Stimulated activated CD8-positive, alpha-beta memory T cell treated with anti-CD3 and anti-CD28 coated beads, Interleukin-7, amount 100 ng/mL, for 24 hours (primary cell): ENCODE measurements around the gene CERT1.

Experiments used
- DNase-seq: peaks from one replicate; pipeline ENCODE4 v3.0.0-alpha.2; 2020; ENCODE audit warnings: low read depth

CERT1 gene

GRCh38 chr5:75389430-75389829 is 122.0 kb downstream of the CERT1 start:
- no peak for DNase-seq

DNA sequence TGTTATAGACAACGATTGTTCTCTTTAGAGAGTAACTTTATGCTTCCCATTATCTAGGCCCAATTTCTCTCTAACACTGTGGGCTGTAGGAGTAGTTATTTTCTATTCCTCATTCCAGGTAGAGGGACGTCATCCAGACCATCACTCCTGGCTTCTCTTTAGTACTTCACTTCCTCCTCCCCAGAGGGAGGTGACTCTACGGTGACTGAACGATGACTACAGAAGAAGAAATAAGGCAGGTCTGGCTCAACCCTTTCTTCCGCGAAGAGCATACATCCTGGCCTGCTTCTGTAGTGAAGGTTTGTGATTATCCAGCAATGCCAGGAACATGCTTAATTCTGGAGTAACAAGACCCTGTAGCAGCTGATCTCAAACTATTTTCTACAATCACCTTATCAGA is 123.6 kb downstream of the CERT1 start:
- no peak for DNase-seq

GRCh38 chr5:75384218-75384617 is 127.2 kb downstream of the CERT1 start:
- no peak for DNase-seq

DNA sequence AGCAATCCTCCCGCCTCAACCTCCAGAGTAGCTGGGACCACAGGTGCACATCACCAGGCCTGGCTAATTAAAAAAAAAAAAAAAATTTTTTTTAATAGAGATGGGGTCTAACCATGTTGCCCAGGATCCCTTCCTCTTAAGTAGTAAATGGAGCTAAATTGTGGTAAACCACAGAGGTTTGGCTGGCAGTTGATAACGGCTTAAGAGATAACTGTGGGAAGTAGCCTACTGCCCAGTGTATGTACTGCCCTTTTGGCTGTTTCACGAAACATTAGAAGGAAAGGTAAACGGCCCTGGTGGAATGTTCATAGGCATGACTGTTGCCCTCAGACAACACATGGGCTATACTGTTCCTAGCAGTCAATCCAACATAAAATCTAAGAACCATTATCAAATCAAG is 130.0 kb downstream of the CERT1 start:
- no peak for DNase-seq

DNA sequence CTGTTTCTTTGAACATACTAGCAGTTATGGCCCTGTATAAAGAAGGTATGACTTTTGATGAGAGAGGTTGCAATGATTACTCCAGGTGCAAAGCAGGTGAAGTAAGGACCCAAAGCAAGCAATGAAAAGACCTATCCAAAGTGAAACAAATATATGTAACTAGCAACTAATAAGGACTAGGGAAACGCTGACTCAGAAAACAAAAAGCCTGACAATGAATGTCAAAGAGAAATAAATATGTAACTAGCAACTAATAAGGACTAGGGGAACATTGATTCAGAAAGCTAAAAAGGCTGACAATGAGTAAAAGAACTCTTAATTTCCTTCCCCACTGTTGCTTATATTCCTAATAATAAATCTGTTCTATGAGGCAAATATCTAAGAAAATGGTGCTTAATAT is 131.3 kb downstream of the CERT1 start:
- DNase-seq = no peak

DNA sequence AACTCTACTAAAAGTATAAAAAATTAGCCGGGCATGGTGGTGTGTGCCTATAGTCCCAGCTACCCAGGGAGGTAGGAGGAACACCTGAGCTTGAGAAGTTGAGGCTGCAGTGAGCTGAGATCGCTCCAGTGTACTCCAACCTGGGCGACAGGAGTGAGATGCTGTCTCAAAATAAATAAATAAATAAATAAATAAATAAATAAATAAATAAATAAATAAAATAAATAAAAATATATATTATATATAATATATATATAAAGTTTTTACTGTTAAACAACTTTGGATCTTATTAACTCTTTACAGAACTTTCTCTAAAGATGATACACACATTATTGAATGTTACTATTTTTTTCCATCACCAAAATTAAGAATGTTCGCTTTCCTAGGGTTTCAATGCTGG is 136.0 kb downstream of the CERT1 start:
- DNase-seq = no peak

DNA sequence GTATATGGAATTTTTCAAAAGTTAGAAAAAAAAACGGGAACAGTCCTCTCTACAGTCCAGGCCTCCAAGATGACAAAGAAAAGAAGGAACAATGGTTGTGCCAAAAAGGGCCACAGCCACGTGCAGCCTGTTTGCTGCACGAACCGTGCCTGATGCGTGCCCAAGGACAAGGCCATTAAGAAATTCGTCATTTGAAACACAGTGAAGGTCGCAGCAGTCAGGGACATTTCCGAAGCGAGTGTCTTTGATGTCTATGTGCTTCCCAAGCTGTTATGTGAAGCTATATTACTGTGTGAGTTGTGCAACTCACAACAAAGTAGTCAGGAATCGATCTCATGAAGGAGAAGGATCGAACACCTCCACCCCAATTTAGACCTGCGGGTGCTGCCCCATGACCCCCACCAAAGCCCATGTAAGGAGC is 137.0 kb downstream of the CERT1 start:
- no peak for DNase-seq

DNA sequence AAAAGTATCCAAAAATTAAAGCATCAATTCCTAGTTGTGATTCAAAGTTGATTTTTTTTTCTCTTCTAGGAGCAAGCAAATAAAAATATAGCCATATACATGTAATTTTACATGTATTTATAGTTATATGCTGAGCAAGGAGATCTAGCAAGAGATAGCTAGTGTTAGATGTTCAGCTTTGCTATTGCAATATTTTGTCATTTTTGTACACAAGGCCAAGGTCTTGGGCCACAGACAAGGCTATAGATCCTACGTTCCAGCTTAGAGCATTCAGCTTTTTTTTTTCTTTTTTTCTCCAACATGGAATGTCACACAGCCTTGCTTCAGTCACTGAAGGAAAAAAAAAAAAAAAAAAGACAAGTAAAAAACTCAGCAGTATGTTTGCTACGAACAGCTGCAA is 137.6 kb downstream of the CERT1 start:
- DNase-seq = no peak

- no peak for DNase-seq
Measured at GRCh38 chr5:75368391-75368790, 143.0 kb downstream of the CERT1 start.

DNA sequence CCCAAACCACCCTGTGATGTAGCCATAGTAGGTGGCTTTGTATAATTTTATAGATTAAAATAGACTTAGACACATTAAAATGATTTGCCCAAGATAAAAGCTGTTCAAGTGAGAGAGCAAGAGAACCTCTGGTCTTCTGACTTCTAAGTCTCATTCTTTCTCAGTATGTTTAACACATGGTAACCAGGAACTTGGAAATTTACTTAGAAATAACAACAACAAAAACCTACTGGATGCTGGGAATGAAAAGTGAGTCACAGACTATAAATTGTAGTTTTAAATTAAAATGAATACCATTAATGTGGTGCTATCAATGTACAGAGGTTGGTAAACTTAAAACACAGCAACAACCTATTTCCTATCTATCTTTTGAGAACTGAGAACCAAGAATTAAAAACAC is 144.0 kb downstream of the CERT1 start:
- no peak for DNase-seq

GRCh38 chr5:75366787-75367186 is 144.6 kb downstream of the CERT1 start:
- no peak for DNase-seq

DNA sequence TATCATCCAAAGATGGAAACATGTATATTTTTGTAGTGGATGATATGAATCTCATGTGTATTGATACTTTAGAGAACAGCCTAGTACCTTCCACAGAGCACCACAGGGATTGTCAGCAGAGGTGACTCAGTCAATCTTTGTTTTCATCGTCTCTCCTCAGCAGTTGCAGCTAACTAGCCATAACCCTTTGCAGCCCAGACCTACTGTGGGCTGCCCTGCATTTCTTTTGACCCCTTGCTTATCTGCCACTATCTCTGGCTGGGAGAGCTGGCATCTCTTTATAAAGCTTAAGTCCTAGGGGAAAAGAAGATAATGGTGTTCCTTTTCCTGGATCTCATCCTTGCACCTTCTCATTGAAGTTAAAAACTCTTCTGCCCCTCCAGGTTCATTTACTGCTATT is 145.7 kb downstream of the CERT1 start:
- DNase-seq = no peak

GRCh38 chr5:75364571-75365280 is 146.7 kb downstream of the CERT1 start:
- no peak for DNase-seq

GRCh38 chr5:75363726-75364495 is 147.5 kb downstream of the CERT1 start:
- no peak for DNase-seq

- no peak for DNase-seq
Measured at GRCh38 chr5:75363111-75363510, 148.3 kb downstream of the CERT1 start.

- DNase-seq = no peak
Measured at GRCh38 chr5:75362474-75362975, 148.9 kb downstream of the CERT1 start.

- no peak for DNase-seq
Measured at GRCh38 chr5:75361310-75361709, 150.1 kb downstream of the CERT1 start.

DNA sequence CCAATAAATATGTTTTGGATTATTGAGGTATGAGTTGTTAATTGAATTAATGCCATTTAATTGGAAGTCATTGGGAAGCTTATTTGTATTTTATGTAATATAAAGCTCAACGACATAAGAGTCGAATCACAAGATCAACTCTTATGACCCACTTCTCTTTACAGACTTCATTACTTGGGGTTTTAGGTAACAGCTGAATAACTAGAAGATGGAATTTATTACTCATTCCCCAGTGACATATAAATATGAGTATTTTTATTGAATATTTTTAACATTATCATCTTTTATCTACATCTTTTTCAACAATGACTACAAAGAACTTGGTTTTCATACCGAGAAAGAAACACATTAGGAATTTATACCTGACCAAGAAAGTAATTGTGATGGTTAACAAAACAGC is 153.3 kb downstream of the CERT1 start:
- no peak for DNase-seq

GRCh38 chr5:75356719-75357118 is 154.7 kb downstream of the CERT1 start:
- no peak for DNase-seq

DNA sequence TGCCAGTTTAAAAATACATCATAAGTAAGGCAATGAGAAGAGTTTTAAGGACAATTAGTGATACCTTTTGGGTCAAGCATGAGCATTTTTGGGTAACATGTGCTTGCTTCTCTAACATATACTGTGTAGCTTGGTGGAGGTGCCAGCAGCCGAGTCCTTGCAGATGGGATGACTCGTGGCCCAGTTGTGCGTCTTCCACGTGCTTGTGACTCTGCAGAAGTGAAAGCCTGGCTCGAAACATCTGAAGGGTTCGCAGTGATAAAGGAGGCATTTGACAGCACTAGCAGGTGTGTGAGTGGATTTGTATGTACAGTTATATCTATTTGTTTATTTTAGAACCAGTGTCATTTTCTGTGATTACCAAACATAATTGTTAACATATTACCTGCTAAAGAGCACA is 156.2 kb downstream of the CERT1 start:
- DNase-seq = no peak

DNA sequence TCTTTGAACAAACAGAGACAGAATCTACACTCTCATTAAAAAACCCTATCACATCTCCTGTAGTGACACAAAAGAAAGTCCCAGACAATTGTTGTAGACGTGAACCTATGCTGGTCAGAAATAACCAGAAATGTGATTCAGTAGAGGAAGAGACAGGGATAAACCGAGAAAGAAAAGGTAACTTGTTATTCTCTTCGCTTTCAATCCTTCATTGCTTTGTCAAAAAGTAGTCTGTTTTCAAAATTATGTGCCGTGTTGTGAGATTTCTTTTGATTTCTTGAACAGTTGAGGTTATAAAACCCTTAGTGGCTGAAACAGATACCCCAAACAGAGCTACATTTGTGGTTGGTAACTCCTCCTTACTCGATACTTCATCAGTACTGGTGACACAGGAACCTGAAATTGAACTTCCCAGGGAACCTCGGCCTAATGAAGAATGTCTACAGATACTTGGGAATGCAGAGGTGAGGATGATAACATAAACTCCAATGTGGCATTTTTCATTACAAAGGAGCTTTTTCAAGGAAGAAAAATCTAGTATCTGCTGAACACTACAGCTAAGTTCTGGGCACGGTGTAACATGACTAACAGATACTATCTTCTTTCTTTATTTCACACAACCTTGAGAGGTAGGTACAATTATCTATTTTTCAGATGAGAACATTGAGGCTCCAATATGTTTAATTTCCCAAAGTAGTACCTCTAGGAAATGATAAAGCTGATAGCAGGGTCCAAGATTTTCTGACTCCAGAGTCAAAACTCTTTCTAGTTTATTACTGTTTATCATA is 160.1 kb downstream of the CERT1 start:
- DNase-seq = no peak

DNA sequence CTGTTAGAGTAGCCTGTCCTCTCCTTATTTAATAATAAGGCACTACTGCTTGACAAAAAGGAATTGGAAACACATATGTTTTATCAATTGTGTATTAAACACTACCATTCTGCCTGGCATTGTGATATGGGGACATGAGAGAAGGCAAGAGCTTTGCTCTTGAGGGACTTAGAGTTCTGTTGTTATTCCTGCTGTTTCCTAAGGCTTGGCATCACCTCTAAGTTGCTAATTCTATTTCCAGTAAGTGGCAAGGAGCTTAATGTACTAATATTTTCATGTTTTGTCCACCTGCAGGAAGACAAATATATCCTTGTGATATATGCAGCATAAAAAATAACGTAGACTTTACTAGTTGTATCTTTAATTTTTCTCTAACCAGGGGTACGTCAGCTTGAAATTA is 161.8 kb downstream of the CERT1 start:
- DNase-seq = no peak

DNA sequence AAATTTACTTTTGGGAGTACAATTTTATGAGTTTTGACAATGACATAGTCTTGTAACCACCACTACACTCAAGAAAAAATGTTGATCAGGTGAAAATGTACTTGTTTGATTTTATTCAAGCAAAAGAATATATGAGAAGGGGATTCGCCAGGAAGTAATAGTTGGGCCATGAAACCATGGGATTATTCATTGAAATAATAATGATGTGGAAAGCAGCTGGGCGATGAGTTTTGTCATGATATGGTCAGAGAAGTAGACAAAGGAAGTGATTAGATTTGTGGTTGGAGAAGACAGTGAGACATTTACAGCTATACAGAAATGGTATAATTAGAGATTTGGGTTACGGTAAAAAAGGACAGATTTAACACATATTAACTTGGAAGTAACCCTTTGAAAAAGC is 163.2 kb downstream of the CERT1 start:
- no peak for DNase-seq
